Measurements from ENCODE around the gene LARP4.

LARP4 gene

GRCh38 chr12:50523772-50524171, 123.1 kb downstream of the LARP4 start:
- TF ChIP-seq MYC (IDR thresholded peaks at IDR 0.05; ENCODE audit: low read depth, low read length), result no peak
- DNase-seq (ENCODE audit: low read depth), result no peak
- H3K4me3 ChIP-seq (ENCODE audit: low read depth, low read length), result no peak overlapping the region

- TF ChIP-seq POLR2A (IDR thresholded peaks at IDR 0.05; ENCODE audit: extremely low read depth, insufficient read length), result no peak
- no peak for TF ChIP-seq MYC (IDR thresholded peaks at IDR 0.05; ENCODE audit: low read depth, low read length)
- no peak for TF ChIP-seq CTCF (IDR thresholded peaks at IDR 0.05; ENCODE audit: low read depth, low read length)
- no peak for TF ChIP-seq MAX (IDR thresholded peaks at IDR 0.05; ENCODE audit: low read depth, low read length)
- DNase-seq (ENCODE audit: low read depth), result peak; percentile 55
- H3K4me3 ChIP-seq (ENCODE audit: low read depth, low read length), result no peak overlapping the region
Measured at GRCh38 chr12:50524621-50525020, 123.9 kb downstream of the LARP4 start.

- H3K4me3 ChIP-seq (ENCODE audit: low read depth, low read length), result no peak overlapping the region
- DNase-seq (ENCODE audit: low read depth), result no peak
- TF ChIP-seq MAX (IDR thresholded peaks at IDR 0.05; ENCODE audit: low read depth, low read length) (no peak), MYC (IDR thresholded peaks at IDR 0.05; ENCODE audit: low read depth, low read length) (no peak), POLR2A (IDR thresholded peaks at IDR 0.05; ENCODE audit: extremely low read depth, insufficient read length) (no peak), CTCF (IDR thresholded peaks at IDR 0.05; ENCODE audit: low read depth, low read length) (no peak)
Measured at GRCh38 chr12:50525422-50525821, 124.7 kb downstream of the LARP4 start.

GRCh38 chr12:50527359-50527726, 126.7 kb downstream of the LARP4 start:
- no peak for DNase-seq (ENCODE audit: low read depth)
- TF ChIP-seq CTCF (IDR thresholded peaks at IDR 0.05; ENCODE audit: low read depth, low read length) (no peak), POLR2A (IDR thresholded peaks at IDR 0.05; ENCODE audit: extremely low read depth, insufficient read length) (no peak), MYC (IDR thresholded peaks at IDR 0.05; ENCODE audit: low read depth, low read length) (no peak), MAX (IDR thresholded peaks at IDR 0.05; ENCODE audit: low read depth, low read length) (no peak)
- no peak overlapping the region for H3K4me3 ChIP-seq (ENCODE audit: low read depth, low read length)

GRCh38 chr12:50528800-50529199, 128.1 kb downstream of the LARP4 start:
- no peak overlapping the region for H3K4me3 ChIP-seq (ENCODE audit: low read depth, low read length)
- TF ChIP-seq MAX (IDR thresholded peaks at IDR 0.05; ENCODE audit: low read depth, low read length), result no peak
- TF ChIP-seq CTCF (IDR thresholded peaks at IDR 0.05; ENCODE audit: low read depth, low read length), result no peak
- TF ChIP-seq POLR2A (IDR thresholded peaks at IDR 0.05; ENCODE audit: extremely low read depth, insufficient read length), result no peak
- no peak for TF ChIP-seq MYC (IDR thresholded peaks at IDR 0.05; ENCODE audit: low read depth, low read length)
- DNase-seq (ENCODE audit: low read depth), result no peak

GRCh38 chr12:50529345-50529744, 128.7 kb downstream of the LARP4 start:
- no peak for DNase-seq (ENCODE audit: low read depth)
- TF ChIP-seq MYC (IDR thresholded peaks at IDR 0.05; ENCODE audit: low read depth, low read length) (no peak), POLR2A (IDR thresholded peaks at IDR 0.05; ENCODE audit: extremely low read depth, insufficient read length) (no peak), MAX (IDR thresholded peaks at IDR 0.05; ENCODE audit: low read depth, low read length) (no peak), CTCF (IDR thresholded peaks at IDR 0.05; ENCODE audit: low read depth, low read length) (no peak)
- H3K4me3 ChIP-seq (ENCODE audit: low read depth, low read length), result no peak overlapping the region

Data from NB4 (cell line).